22Rv1 (cell line): ENCODE results near the gene ZNF77.

Experiments
- H3K27ac ChIP-seq: fragments of 450-650 bp; 2 replicates; pipeline ENCODE4 v1.5.1; 2017
- ZFX ChIP-seq: fragments of 450-650 bp; IDR thresholded peaks from 2 replicates; pipeline ENCODE4 v1.6.1; 2017; ENCODE audit warnings: antibody characterized with exemption, borderline replicate concordance
- TF ChIP-seq, protein P1 (sequence below): fragments of 450-650 bp; IDR thresholded peaks from 2 replicates; pipeline ENCODE4 v1.5.1; 2017; ENCODE audit warnings: mild to moderate bottlenecking

ZNF77 gene

DNA sequence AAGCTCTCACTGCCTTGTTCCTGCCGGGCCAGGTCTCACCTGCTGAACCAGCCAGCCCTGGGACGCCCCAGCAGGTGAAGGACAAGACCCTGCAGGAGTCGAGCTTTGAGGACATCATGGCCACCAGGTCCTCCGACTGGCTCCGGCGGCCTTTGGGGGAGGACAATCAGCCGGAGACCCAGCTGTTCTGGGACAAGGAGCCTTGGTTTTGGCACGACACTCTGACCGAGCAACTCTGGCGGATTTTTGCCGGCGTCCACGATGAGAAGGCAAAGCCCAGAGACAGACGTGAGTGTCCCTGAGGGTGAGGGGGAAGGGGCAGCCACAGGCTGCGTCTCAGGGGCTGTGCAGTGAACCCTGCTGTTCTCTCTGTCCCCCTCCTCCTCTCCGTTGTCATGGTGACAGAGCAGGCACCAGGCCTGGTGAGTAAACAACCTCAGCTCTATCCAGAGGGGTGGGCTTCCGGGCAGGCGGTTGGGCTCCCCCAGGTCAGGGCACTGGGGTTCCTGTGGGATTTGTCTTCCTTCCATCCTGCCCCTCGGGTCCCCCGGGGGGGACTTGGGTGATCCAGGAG is 42.3 kb upstream of the ZNF77 start:
- no peak overlapping the region for H3K27ac ChIP-seq
- TF ChIP-seq, protein P1, sequence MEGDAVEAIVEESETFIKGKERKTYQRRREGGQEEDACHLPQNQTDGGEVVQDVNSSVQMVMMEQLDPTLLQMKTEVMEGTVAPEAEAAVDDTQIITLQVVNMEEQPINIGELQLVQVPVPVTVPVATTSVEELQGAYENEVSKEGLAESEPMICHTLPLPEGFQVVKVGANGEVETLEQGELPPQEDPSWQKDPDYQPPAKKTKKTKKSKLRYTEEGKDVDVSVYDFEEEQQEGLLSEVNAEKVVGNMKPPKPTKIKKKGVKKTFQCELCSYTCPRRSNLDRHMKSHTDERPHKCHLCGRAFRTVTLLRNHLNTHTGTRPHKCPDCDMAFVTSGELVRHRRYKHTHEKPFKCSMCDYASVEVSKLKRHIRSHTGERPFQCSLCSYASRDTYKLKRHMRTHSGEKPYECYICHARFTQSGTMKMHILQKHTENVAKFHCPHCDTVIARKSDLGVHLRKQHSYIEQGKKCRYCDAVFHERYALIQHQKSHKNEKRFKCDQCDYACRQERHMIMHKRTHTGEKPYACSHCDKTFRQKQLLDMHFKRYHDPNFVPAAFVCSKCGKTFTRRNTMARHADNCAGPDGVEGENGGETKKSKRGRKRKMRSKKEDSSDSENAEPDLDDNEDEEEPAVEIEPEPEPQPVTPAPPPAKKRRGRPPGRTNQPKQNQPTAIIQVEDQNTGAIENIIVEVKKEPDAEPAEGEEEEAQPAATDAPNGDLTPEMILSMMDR = no peak
- no peak for TF ChIP-seq ZFX

DNA sequence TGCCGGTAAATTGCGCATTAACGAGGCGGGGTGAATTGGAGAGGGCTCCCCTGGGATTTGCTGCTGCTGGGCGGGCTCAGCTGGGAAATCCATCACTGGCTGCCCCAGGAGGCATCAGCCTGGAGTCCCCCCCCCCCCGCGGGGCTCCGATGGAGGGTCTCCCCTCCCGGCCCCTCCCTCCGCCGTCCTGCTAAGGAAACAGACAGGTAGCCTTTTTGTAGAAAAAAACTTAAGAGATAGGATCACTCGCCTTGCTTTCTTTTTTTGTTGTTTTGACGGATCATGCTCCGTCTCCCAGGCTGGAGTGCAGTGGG is 39.4 kb upstream of the ZNF77 start:
- TF ChIP-seq ZFX = no peak
- TF ChIP-seq, protein P1 = no peak
- no peak overlapping the region for H3K27ac ChIP-seq

DNA sequence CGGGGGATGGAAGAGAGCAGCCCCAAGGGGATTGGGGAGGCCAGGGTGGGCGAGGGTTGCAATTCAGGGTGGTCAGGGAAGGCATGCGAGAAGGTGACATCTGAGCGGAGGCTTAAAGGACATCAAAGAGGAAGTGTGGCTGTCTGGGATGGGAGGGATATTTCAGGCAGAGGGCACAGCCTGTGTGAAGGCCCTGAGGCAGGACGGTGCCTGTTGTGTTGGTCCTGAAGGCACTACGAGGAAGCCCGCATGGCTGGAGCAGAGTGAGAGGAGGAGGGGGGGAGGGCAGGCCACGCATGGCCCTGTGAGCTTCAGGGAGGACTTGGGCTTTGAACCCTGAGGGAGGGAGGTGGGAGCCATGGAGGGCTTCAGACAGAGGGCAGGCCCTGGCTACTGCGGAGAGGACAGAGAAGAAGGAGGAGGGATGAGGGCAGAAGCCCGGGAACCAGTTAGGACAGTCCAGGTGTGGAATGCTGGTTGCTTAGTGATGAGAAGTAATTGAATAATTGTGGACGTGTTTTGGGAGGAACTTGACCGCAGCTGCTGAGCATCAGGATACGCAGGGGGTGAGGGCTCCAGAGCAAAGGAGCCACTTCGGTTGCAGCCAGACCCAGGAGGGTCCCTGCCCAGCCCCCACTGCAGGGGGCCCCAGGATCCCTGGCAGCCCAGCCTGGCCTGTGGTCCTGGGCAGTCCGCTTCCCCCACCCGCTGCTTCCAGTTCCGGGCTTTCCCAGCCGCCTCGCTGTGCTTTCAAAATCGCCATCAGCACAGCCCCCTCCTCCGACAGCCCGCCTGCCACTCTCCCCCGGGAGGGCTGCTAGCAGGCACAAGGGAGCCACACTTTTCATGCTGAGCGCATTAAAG is 38.8 kb upstream of the ZNF77 start:
- no peak overlapping the region for H3K27ac ChIP-seq

DNA sequence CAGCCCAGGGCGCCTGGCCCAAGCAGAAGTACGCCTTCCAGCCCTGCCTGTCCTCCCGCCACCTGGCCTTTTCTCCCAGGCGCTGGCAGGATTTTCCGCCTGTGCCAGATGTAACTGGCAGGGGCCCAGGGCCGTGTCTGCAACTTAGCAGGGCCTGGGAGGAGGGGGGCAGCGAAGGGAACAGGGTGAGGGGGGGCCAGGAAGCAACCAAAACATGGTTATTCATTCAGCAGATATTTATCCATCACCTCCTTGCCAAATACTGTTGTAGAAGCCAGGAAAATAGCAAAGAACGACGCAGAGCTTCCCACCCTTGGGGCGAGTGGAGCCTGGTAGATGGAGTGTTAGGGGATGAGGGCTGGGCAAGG is 38.2 kb upstream of the ZNF77 start:
- H3K27ac ChIP-seq = no peak overlapping the region
- TF ChIP-seq, protein P1 = no peak
- TF ChIP-seq ZFX = no peak

More for the DNA sequence above, 38.8 kb upstream of the ZNF77 start:
- no peak for TF ChIP-seq ZFX
- TF ChIP-seq, protein P1 = no peak

DNA sequence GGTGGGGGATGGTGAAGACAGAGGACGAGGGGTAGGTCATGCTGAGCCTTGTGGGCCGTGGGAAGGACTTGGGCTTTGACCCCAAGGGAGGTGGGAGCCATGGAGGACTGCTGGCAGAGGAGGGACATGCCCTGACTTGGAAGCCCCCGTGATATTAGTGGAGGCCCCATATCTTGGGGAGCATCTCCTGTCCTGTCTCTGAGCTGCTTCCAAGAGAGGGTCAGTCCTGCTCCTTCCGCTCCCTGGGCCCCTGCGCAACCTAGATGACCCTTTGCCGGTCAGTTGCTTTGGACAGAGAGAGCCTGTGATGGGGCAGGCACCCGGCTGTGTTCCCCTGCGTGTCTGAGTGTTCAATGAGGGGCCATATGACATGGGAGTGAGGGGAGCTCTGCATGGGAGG is 37.8 kb upstream of the ZNF77 start:
- no peak overlapping the region for H3K27ac ChIP-seq
- TF ChIP-seq, protein P1 = no peak
- TF ChIP-seq ZFX = no peak

DNA sequence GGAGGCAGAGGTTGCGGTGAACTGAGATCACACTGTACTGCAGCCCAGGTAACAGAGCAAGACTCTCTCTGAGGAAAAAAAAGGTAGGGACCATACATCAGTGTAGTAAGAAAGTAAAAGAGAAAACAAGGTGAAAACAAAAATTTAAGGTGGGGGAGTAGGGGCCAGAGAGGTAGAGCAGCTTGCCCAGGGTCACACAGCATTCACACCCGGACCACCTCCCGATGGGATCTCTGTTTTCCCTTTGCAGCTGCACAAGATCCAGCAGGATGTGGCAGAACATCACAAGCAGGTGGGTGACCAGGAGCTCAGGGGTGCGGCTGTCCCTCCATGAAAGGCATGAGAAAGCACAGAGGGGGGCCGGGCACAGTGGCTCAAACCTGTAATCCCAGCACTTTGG is 37.1 kb upstream of the ZNF77 start:
- no peak overlapping the region for H3K27ac ChIP-seq
- TF ChIP-seq ZFX = no peak
- TF ChIP-seq, protein P1 = no peak

DNA sequence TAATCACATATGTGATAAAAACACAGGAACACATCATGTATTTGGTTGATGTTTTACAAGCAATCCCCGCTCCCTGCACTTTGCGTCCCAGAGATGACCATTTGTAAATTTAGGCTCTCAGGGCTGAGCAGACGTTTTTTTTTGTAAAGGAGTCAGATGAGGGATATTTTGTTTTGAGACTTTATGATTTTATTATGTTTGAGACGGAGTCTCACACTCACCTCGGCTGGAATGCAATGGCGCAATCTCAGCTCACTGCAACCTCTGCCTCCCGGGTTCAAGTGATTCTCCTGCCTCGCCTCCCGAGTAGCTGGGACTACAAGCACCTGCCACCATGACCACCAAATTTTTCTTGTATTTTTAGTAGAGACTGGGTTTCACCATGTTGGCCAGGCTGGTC is 34.0 kb upstream of the ZNF77 start:
- no peak for TF ChIP-seq ZFX
- TF ChIP-seq, protein P1 = no peak
- H3K27ac ChIP-seq = no peak overlapping the region
